Measurements from ENCODE around the gene LRRC3C.

GRCh38 chr17:39975801-39976200 is 48.3 kb downstream of the LRRC3C start:
- TF ChIP-seq MAX (IDR thresholded peaks at IDR 0.05) (no peak), CTCF (IDR thresholded peaks at IDR 0.05; ENCODE audit: low read depth, low read length, missing input control) (no peak), YY1 (IDR thresholded peaks at IDR 0.05) (no peak)

All from liver (tissue), 2 donors.